ENCODE data around the gene CCDC9.

DNA sequence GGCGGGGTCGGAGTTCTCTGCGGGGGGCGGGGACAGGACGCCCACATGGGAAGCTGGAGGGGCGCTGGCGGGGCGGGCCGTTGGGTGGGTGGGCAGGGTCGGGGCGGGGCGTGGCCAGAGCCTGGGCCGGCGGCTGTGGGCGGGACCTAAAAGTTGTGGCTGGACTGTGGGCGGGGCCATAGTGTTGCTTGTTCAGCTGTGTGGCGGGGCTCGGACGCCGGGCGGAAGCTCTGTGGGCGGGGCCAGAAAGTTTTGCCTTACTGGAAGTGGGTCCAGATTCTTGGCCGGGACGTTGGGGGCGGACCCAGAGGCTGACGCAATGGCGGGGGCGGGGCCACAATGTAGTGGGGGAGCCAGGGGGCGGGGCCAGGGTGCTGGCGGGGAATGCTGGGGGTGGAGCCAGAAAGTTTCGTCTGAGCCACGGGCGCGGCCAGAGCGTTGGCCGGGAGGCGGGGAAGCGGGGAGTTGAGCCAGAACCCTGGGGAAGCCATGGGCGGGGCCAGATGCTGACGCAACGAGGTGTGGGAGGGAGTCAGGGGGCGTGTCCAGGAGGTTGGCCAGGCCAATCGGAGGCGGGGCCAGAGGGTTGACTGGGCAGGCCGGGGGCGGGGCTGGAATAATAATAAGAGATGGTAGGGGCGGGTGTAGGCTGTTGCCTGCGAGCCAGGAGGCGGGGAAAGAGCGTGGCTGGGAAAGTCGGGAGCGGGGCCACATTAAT lies 527 bp downstream of the CCDC9 start:
- TF ChIP-seq POLR2A (IDR thresholded peaks at IDR 0.05): no peak
- no peak for TF ChIP-seq CTCF (IDR thresholded peaks at IDR 0.05)

All from Peyer's patch (tissue), 4 donors.